Thoracic aorta endothelial cell (primary cell): Measurements from ENCODE around the gene EXOC2. TPM values are rescaled to one million over a fixed set of nuclear protein-coding genes. Genes with fewer than 3 reads are reported as not detected.

Experiments
- total RNA-seq: library from RNA; depleted of rRNA; stranded (reverse); fragments of >200 nt; gene quantifications from 2 replicates; pipeline ENCODE4 v1.2.3, GENCODE V29; 2012

The EXOC2 gene, protein sequence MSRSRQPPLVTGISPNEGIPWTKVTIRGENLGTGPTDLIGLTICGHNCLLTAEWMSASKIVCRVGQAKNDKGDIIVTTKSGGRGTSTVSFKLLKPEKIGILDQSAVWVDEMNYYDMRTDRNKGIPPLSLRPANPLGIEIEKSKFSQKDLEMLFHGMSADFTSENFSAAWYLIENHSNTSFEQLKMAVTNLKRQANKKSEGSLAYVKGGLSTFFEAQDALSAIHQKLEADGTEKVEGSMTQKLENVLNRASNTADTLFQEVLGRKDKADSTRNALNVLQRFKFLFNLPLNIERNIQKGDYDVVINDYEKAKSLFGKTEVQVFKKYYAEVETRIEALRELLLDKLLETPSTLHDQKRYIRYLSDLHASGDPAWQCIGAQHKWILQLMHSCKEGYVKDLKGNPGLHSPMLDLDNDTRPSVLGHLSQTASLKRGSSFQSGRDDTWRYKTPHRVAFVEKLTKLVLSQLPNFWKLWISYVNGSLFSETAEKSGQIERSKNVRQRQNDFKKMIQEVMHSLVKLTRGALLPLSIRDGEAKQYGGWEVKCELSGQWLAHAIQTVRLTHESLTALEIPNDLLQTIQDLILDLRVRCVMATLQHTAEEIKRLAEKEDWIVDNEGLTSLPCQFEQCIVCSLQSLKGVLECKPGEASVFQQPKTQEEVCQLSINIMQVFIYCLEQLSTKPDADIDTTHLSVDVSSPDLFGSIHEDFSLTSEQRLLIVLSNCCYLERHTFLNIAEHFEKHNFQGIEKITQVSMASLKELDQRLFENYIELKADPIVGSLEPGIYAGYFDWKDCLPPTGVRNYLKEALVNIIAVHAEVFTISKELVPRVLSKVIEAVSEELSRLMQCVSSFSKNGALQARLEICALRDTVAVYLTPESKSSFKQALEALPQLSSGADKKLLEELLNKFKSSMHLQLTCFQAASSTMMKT
- 41.5 and 68.6 TPM in 2 replicates for total RNA-seq

GRCh38 chr6:692858-693722 lies at the start of gene EXOC2:
TSS of gene EXOC2 (minus strand) at chr6:693139. CDS start at chr6:637818, 55,321 bp downstream.

GRCh38 chr6:656460-657252 lies 36.3 kb downstream of the EXOC2 start, which contains the start of gene HUS1B:
TSS of gene HUS1B (minus strand) at chr6:657100. CDS start at chr6:656944, 156 bp downstream.

Other genes starting within 250 kb of the EXOC2 start
- gene HUS1B, start 36.0 kb downstream of the EXOC2 start, total RNA-seq = 1.7 and 3.2 TPM in 2 replicates